ENCODE results near the gene ASB15. TPM values are rescaled to one million over a fixed set of nuclear protein-coding genes. Genes with fewer than 3 reads are reported as not detected.

Gene ASB15
- total and polyA plus RNA-seq, 2 of the 13 experiments (the other 11 are each of a cell fraction or from before 2014, with no cell fraction given), result not detected

- TF ChIP-seq PATZ1 (CRISPR knock-in tag; IDR thresholded peaks at IDR 0.05) (no peak), CSRNP2 (CRISPR knock-in tag; conservative IDR thresholded peaks at IDR 0.05; ENCODE audit: low read depth) (no peak), ZSCAN5A (CRISPR knock-in tag; IDR thresholded peaks at IDR 0.05; ENCODE audit: borderline replicate concordance) (peak; percentile 89; the same call in 1 of the 2 replicates), ATF7 (IDR thresholded peaks at IDR 0.05) (no peak), ATF7 (CRISPR knock-in tag; IDR thresholded peaks at IDR 0.05) (no peak), ZNF160 (CRISPR knock-in tag; IDR thresholded peaks at IDR 0.05) (no peak), AFF4 (CRISPR knock-in tag; IDR thresholded peaks at IDR 0.05) (no peak), ATF5 (CRISPR knock-in tag; IDR thresholded peaks at IDR 0.05; ENCODE audit: low read depth) (no peak), MXI1 (IDR thresholded peaks at IDR 0.05; ENCODE audit: borderline replicate concordance, low read depth, low read length) (peak; percentile 91; the same call in 2 of the 3 replicates), ZNF7 (CRISPR knock-in tag; IDR thresholded peaks at IDR 0.05) (0 out of 2 replicates have a peak, but pooled peaks have one; percentile 23), RNF2 (conservative IDR thresholded peaks at IDR 0.05; ENCODE audit: low read depth) (no peak), NBN (conservative IDR thresholded peaks at IDR 0.05) (no peak)
These were observed 44.0 kb upstream of the ASB15 start, which contains the start of gene NDUFA5 (continued) for GRCh38 chr7:123557398-123558288.
